GM23338 (cell line): Measurements from ENCODE around the gene AGO4.

Experiments
- EZH2 ChIP-seq: fragments of 200-600 bp; sonication (generic); IDR thresholded peaks from one replicate; pipeline ENCODE4 v1.8.0; 2017; ENCODE audit warnings: antibody characterized with exemption, mild to moderate bottlenecking, low read depth; ENCODE audit not compliant: unreplicated experiment
- EZH2phosphoT487 ChIP-seq: fragments of 200-600 bp; sonication (generic); IDR thresholded peaks from one replicate; pipeline ENCODE4 v1.8.1; 2018; ENCODE audit warnings: antibody characterized with exemption; ENCODE audit not compliant: unreplicated experiment
- TF ChIP-seq, protein P1 (sequence below), 2 experiments: fragments of 200-600 bp in 1 of 2; sonication (generic) in 1 of 2; conservative IDR thresholded peaks; 2 replicates each; pipeline versions ENCODE4 v1.5.1 to v1.6.1; 2016 to 2017; ENCODE audit warnings: antibody characterized with exemption in 2 of 2, low read depth in 2 of 2, mild to moderate bottlenecking in 2 of 2, moderate library complexity in 1 of 2
- TF ChIP-seq, protein P2 (sequence below): IDR thresholded peaks from one replicate; pipeline ENCODE4 v1.6.1; 2018; ENCODE audit warnings: antibody characterized with exemption; ENCODE audit not compliant: unreplicated experiment

GRCh38 chr1:35762141-35762540 is 45.7 kb upstream of the AGO4 start:
- TF ChIP-seq, protein P1, sequence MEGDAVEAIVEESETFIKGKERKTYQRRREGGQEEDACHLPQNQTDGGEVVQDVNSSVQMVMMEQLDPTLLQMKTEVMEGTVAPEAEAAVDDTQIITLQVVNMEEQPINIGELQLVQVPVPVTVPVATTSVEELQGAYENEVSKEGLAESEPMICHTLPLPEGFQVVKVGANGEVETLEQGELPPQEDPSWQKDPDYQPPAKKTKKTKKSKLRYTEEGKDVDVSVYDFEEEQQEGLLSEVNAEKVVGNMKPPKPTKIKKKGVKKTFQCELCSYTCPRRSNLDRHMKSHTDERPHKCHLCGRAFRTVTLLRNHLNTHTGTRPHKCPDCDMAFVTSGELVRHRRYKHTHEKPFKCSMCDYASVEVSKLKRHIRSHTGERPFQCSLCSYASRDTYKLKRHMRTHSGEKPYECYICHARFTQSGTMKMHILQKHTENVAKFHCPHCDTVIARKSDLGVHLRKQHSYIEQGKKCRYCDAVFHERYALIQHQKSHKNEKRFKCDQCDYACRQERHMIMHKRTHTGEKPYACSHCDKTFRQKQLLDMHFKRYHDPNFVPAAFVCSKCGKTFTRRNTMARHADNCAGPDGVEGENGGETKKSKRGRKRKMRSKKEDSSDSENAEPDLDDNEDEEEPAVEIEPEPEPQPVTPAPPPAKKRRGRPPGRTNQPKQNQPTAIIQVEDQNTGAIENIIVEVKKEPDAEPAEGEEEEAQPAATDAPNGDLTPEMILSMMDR (conservative IDR thresholded peaks at IDR 0.05; ENCODE audit: low read depth in 2 of 2): no peak
- TF ChIP-seq EZH2 (no peak), EZH2phosphoT487 (no peak)
- TF ChIP-seq, protein P2, sequence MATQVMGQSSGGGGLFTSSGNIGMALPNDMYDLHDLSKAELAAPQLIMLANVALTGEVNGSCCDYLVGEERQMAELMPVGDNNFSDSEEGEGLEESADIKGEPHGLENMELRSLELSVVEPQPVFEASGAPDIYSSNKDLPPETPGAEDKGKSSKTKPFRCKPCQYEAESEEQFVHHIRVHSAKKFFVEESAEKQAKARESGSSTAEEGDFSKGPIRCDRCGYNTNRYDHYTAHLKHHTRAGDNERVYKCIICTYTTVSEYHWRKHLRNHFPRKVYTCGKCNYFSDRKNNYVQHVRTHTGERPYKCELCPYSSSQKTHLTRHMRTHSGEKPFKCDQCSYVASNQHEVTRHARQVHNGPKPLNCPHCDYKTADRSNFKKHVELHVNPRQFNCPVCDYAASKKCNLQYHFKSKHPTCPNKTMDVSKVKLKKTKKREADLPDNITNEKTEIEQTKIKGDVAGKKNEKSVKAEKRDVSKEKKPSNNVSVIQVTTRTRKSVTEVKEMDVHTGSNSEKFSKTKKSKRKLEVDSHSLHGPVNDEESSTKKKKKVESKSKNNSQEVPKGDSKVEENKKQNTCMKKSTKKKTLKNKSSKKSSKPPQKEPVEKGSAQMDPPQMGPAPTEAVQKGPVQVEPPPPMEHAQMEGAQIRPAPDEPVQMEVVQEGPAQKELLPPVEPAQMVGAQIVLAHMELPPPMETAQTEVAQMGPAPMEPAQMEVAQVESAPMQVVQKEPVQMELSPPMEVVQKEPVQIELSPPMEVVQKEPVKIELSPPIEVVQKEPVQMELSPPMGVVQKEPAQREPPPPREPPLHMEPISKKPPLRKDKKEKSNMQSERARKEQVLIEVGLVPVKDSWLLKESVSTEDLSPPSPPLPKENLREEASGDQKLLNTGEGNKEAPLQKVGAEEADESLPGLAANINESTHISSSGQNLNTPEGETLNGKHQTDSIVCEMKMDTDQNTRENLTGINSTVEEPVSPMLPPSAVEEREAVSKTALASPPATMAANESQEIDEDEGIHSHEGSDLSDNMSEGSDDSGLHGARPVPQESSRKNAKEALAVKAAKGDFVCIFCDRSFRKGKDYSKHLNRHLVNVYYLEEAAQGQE: no peak
